Liver (tissue), 9 donors: ENCODE data around the gene MRPL18. TPM values are rescaled to one million over a fixed set of nuclear protein-coding genes. Genes with fewer than 3 reads are reported as not detected.

ENCODE experiments used
- DNase-seq: peaks from one replicate; pipeline ENCODE4 v3.0.0-alpha.2; 2017; ENCODE audit warnings: low spot score
- H3K27ac ChIP-seq, 2 donors: one replicate each; pipeline ENCODE4 v1.7.0; 2013; ENCODE audit warnings: inconsistent platforms in 2 of 2, low read length in 2 of 2, control low read depth in 1 of 2, low read depth in 1 of 2, mild to moderate bottlenecking in 1 of 2
- H3K27me3 ChIP-seq, 4 donors: one replicate each; pipeline versions ENCODE4 v1.6.1 to v1.7.0; 2013; ENCODE audit warnings: low read length in 3 of 4, inconsistent platforms in 1 of 4, mild to moderate bottlenecking in 1 of 4, moderate library complexity in 1 of 4; ENCODE audit not compliant: control insufficient read depth in 4 of 4, insufficient read depth in 4 of 4
- H3K36me3 ChIP-seq, 4 donors: one replicate each; pipeline versions ENCODE4 v1.6.1 to v1.7.0; 2013; ENCODE audit warnings: low read length in 3 of 4, mild to moderate bottlenecking in 3 of 4, low read depth in 1 of 4, moderate library complexity in 1 of 4; ENCODE audit not compliant: control insufficient read depth in 4 of 4, insufficient read depth in 3 of 4
- H3K4me1 ChIP-seq, 4 donors: one replicate each; pipeline versions ENCODE4 v1.6.1 to v1.7.0; 2013; ENCODE audit warnings: low read length in 3 of 4, mild to moderate bottlenecking in 3 of 4, moderate library complexity in 1 of 4; ENCODE audit not compliant: control insufficient read depth in 4 of 4, insufficient read depth in 4 of 4
- H3K4me3 ChIP-seq, 3 donors: one replicate each; pipeline versions ENCODE4 v1.6.1 to v1.7.0; 2013; ENCODE audit warnings: low read length in 3 of 3, control low read depth in 1 of 3, low read depth in 1 of 3, mild to moderate bottlenecking in 1 of 3
- H3K9ac ChIP-seq, 2 donors: one replicate each; pipeline ENCODE4 v1.7.0; 2013; ENCODE audit warnings: low read length in 2 of 2, mild to moderate bottlenecking in 2 of 2, moderate library complexity in 2 of 2, control low read depth in 1 of 2, low read depth in 1 of 2
- H3K9me3 ChIP-seq, 4 donors: one replicate each; pipeline versions ENCODE4 v1.6.1 to v1.7.0; 2013; ENCODE audit warnings: low read length in 3 of 4; ENCODE audit not compliant: control insufficient read depth in 4 of 4
- EGR1 ChIP-seq, 2 donors: IDR thresholded peaks; 2 replicates each; pipeline ENCODE4 v1.6.1; 2016 to 2018; ENCODE audit warnings: antibody characterized with exemption in 2 of 2, low read depth in 2 of 2
- FOXA1 ChIP-seq: IDR thresholded peaks from 2 replicates; pipeline ENCODE4 v1.6.1; 2016; ENCODE audit warnings: antibody characterized with exemption
- FOXA2 ChIP-seq: IDR thresholded peaks from 2 replicates; pipeline ENCODE4 v1.6.1; 2016; ENCODE audit warnings: antibody characterized with exemption
- GABPA ChIP-seq, 2 donors: IDR thresholded peaks in 1 of 2; conservative IDR thresholded peaks in 1 of 2; 2 replicates each; pipeline ENCODE4 v1.6.1; 2016; ENCODE audit warnings: antibody characterized with exemption in 2 of 2, mild to moderate bottlenecking in 1 of 2, moderate library complexity in 1 of 2
- HNF4A ChIP-seq, 2 donors: conservative IDR thresholded peaks; 2 replicates each; pipeline ENCODE4 v1.6.1; 2016; ENCODE audit warnings: antibody characterized with exemption in 2 of 2, mild to moderate bottlenecking in 2 of 2
- HNF4G ChIP-seq: IDR thresholded peaks from 2 replicates; pipeline ENCODE4 v1.6.1; 2016; ENCODE audit warnings: antibody characterized with exemption
- JUND ChIP-seq, 2 donors: IDR thresholded peaks; 2 replicates each; pipeline ENCODE4 v1.6.1; 2016; ENCODE audit warnings: antibody characterized with exemption in 2 of 2
- NR2F2 ChIP-seq: IDR thresholded peaks from 2 replicates; pipeline ENCODE4 v1.6.1; 2016; ENCODE audit warnings: antibody characterized with exemption
- RAD21 ChIP-seq, 2 donors: IDR thresholded peaks; 2 replicates each; pipeline ENCODE4 v1.6.1; 2016; ENCODE audit warnings: antibody characterized with exemption in 2 of 2, mild to moderate bottlenecking in 2 of 2
- RXRA ChIP-seq, 2 donors: IDR thresholded peaks; 2 replicates each; pipeline ENCODE4 v1.6.1; 2017 to 2018; ENCODE audit warnings: antibody characterized with exemption in 2 of 2, mild to moderate bottlenecking in 1 of 2
- SP1 ChIP-seq: IDR thresholded peaks from 2 replicates; pipeline ENCODE4 v1.6.1; 2018; ENCODE audit warnings: antibody characterized with exemption, mild to moderate bottlenecking
- TAF1 ChIP-seq: conservative IDR thresholded peaks from 2 replicates; pipeline ENCODE4 v1.6.1; 2016; ENCODE audit warnings: antibody characterized with exemption, mild to moderate bottlenecking
- YY1 ChIP-seq: IDR thresholded peaks from 2 replicates; pipeline ENCODE4 v1.6.1; 2016; ENCODE audit warnings: antibody characterized with exemption, mild to moderate bottlenecking
- WGBS: extraction: QIAGEN DNeasy Blood & Tissue Kit; methylation state at CpG from one replicate; pipeline ENCODE4 v1.1.7; 2013; 5-methylcytosine and 5-hydroxymethylcytosine counted together
- polyA plus RNA-seq, 2 donors: library from polyadenylated mRNA; stranded (reverse) in 1 of 2; unstranded in 1 of 2; fragments of 200-250 nt in 1 of 2; fragments of >200 nt in 1 of 2; fragmentation: Nextera tagmentation in 1 of 2; extraction: Ambion mirVana in 1 of 2; gene quantifications; one replicate each; pipeline versions ENCODE4 v1.2.1 to v1.2.3, GENCODE V29; 2013 to 2015
- total RNA-seq, 2 donors: library from RNA; depleted of rRNA; stranded (reverse); fragments of >200 nt; gene quantifications; one replicate each; pipeline ENCODE4 v1.2.3, GENCODE V29; 2014
- TF ChIP-seq, protein P1 (sequence below): IDR thresholded peaks from 2 replicates; pipeline ENCODE4 v1.6.1; 2016; ENCODE audit warnings: antibody characterized with exemption
- TF ChIP-seq, protein P2 (sequence below): fragments of 150-350 bp; IDR thresholded peaks from 2 replicates; pipeline ENCODE4 v1.5.1; 2017; ENCODE audit warnings: improper control_type of control experiment, low read depth, low read length; ENCODE audit not compliant: missing input control
- TF ChIP-seq, protein P3 (sequence below): IDR thresholded peaks from 2 replicates; pipeline ENCODE4 v1.6.1; 2016; ENCODE audit warnings: antibody characterized with exemption
- TF ChIP-seq, protein P4 (sequence below): IDR thresholded peaks from 2 replicates; pipeline ENCODE4 v1.6.1; 2016; ENCODE audit warnings: antibody characterized with exemption, mild to moderate bottlenecking
- TF ChIP-seq, protein P5 (sequence below): IDR thresholded peaks from 2 replicates; pipeline ENCODE4 v1.6.1; 2016; ENCODE audit warnings: antibody characterized with exemption
- donor health status: healthy.
- donor health status: healthy.
- donor health status: healthy.
- donor health status: healthy.
- donor health status: healthy.

The MRPL18 gene
- total and polyA plus RNA-seq, 4 donors, result 32.5 to 61.9 (median 41.9) TPM

DNA sequence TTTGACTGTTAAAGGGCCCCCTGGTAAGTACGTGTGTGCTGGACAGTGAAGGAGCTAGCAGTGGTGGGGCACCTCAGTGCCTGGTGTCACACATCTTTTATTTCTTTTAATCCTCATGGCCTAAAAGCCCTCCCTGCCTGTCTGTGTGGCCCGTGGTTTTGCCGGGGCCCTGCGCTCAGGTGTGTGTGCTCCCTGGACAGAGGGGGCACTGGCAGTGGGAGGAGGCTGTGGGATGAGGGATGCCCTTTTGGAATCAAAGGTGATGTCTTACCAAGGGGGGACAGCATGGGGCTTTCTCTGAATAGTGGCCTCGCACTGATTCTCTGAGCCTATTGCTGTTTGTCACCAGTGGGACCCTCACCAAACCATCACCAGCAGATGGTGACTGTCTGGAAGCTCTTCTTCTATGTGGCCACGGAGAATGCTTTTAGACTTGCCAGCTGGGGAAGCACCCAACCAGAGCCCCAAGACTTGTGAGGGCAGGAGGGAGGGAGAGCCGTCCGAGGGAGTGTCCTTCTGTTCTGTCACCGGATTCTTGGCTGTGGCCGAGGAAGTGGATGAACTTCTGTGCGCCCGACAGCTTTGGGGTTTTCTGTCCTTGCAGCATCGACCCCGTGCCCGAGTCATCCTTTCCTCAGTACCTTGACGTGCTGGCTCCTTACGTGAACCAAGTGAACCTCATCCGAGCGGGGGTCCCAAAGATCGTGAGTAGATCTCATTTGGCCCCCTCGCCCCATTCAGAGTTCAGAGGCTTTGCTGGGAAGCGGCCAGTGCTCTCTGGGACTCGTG lies 27.9 kb downstream of the MRPL18 start:
- TF ChIP-seq, protein P1, sequence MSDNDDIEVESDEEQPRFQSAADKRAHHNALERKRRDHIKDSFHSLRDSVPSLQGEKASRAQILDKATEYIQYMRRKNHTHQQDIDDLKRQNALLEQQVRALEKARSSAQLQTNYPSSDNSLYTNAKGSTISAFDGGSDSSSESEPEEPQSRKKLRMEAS, result no peak
- TF ChIP-seq RXRA (IDR thresholded peaks at IDR 0.05), result no peak
- TF ChIP-seq HNF4G, result no peak
- no peak for TF ChIP-seq YY1
- no peak for TF ChIP-seq TAF1
- no peak for TF ChIP-seq FOXA1
- TF ChIP-seq, protein P2, sequence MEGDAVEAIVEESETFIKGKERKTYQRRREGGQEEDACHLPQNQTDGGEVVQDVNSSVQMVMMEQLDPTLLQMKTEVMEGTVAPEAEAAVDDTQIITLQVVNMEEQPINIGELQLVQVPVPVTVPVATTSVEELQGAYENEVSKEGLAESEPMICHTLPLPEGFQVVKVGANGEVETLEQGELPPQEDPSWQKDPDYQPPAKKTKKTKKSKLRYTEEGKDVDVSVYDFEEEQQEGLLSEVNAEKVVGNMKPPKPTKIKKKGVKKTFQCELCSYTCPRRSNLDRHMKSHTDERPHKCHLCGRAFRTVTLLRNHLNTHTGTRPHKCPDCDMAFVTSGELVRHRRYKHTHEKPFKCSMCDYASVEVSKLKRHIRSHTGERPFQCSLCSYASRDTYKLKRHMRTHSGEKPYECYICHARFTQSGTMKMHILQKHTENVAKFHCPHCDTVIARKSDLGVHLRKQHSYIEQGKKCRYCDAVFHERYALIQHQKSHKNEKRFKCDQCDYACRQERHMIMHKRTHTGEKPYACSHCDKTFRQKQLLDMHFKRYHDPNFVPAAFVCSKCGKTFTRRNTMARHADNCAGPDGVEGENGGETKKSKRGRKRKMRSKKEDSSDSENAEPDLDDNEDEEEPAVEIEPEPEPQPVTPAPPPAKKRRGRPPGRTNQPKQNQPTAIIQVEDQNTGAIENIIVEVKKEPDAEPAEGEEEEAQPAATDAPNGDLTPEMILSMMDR, result no peak
- no peak for DNase-seq
- WGBS, result 90% methylated on average over 23 of the region's 23 CpGs
- H3K36me3 ChIP-seq, result no peaks in the 10 kb centered on the region
- no peaks in the 10 kb centered on the region for H3K9me3 ChIP-seq
- no peak overlapping the region for H3K27ac ChIP-seq
- H3K4me3 ChIP-seq, result no peak overlapping the region
- H3K9ac ChIP-seq, result no peak overlapping the region
- H3K4me1 ChIP-seq, result no peaks in the 10 kb centered on the region
- no peaks in the 10 kb centered on the region for H3K27me3 ChIP-seq

DNA sequence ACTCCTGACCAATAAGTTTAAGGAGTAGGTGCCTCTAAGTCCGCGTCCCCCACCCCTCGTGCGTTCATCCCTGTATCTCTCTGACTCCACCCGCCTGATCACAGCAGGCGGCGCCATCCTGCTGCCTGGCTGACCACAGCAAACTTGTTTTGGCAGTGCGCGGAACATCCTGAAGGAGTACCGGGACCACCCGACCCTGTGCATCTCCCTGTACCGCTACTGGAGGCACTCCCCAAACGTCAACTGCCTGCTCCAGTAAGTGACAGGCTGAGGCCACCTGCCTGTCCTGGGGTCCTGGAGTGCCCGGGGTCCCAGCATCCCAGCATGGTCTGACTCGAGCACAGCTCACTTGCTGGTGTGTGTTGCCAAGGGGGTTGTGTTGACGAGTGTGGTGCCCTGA lies 28.8 kb downstream of the MRPL18 start:
- Histone ChIP-seq H3K9me3 (no peaks in the 10 kb centered on the region), H3K36me3 (no peaks in the 10 kb centered on the region), H3K4me1 (no peaks in the 10 kb centered on the region), H3K4me3 (no peak overlapping the region), H3K27me3 (no peaks in the 10 kb centered on the region), H3K27ac (no peak overlapping the region), H3K9ac (no peak overlapping the region)
- TF ChIP-seq YY1 (no peak), SP1 (no peak), FOXA2 (no peak), NR2F2 (no peak), RAD21 (IDR thresholded peaks at IDR 0.05) (no peak), TAF1 (no peak), HNF4A (conservative IDR thresholded peaks at IDR 0.05) (no peak), GABPA (IDR thresholded peaks at IDR 0.05 in 1 of 2, conservative IDR thresholded peaks at IDR 0.05 in 1 of 2) (no peak), EGR1 (IDR thresholded peaks at IDR 0.05; ENCODE audit: low read depth in 2 of 2) (no peak), JUND (IDR thresholded peaks at IDR 0.05) (no peak), HNF4G (no peak), RXRA (IDR thresholded peaks at IDR 0.05) (no peak), FOXA1 (no peak)
- TF ChIP-seq, protein P3, sequence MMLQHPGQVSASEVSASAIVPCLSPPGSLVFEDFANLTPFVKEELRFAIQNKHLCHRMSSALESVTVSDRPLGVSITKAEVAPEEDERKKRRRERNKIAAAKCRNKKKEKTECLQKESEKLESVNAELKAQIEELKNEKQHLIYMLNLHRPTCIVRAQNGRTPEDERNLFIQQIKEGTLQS, result no peak
- TF ChIP-seq, protein P2, result no peak
- TF ChIP-seq, protein P4, sequence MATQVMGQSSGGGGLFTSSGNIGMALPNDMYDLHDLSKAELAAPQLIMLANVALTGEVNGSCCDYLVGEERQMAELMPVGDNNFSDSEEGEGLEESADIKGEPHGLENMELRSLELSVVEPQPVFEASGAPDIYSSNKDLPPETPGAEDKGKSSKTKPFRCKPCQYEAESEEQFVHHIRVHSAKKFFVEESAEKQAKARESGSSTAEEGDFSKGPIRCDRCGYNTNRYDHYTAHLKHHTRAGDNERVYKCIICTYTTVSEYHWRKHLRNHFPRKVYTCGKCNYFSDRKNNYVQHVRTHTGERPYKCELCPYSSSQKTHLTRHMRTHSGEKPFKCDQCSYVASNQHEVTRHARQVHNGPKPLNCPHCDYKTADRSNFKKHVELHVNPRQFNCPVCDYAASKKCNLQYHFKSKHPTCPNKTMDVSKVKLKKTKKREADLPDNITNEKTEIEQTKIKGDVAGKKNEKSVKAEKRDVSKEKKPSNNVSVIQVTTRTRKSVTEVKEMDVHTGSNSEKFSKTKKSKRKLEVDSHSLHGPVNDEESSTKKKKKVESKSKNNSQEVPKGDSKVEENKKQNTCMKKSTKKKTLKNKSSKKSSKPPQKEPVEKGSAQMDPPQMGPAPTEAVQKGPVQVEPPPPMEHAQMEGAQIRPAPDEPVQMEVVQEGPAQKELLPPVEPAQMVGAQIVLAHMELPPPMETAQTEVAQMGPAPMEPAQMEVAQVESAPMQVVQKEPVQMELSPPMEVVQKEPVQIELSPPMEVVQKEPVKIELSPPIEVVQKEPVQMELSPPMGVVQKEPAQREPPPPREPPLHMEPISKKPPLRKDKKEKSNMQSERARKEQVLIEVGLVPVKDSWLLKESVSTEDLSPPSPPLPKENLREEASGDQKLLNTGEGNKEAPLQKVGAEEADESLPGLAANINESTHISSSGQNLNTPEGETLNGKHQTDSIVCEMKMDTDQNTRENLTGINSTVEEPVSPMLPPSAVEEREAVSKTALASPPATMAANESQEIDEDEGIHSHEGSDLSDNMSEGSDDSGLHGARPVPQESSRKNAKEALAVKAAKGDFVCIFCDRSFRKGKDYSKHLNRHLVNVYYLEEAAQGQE, result no peak
- TF ChIP-seq, protein P5, sequence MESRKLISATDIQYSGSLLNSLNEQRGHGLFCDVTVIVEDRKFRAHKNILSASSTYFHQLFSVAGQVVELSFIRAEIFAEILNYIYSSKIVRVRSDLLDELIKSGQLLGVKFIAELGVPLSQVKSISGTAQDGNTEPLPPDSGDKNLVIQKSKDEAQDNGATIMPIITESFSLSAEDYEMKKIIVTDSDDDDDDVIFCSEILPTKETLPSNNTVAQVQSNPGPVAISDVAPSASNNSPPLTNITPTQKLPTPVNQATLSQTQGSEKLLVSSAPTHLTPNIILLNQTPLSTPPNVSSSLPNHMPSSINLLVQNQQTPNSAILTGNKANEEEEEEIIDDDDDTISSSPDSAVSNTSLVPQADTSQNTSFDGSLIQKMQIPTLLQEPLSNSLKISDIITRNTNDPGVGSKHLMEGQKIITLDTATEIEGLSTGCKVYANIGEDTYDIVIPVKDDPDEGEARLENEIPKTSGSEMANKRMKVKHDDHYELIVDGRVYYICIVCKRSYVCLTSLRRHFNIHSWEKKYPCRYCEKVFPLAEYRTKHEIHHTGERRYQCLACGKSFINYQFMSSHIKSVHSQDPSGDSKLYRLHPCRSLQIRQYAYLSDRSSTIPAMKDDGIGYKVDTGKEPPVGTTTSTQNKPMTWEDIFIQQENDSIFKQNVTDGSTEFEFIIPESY, result no peak
- TF ChIP-seq, protein P1, result no peak
- 91% methylated on average over 16 of the region's 16 CpGs for WGBS
- DNase-seq, result no peak
